Hematopoietic multipotent progenitor cell treated with erythropoietin and hydrocortisone succinate and interleukin-3 and kit ligand, for 15 days (in vitro differentiated cells): ENCODE measurements around the gene PITPNM3.

Source experiments
- DNase-seq: peaks from one replicate; pipeline ENCODE4 v3.0.0-alpha.2; 2015; ENCODE audit warnings: low spot score

PITPNM3 gene

GRCh38 chr17:6526362-6527152 lies 29.8 kb downstream of the PITPNM3 start:
- DNase-seq = no peak

- DNase-seq = no peak
Measured at GRCh38 chr17:6525731-6526130, 30.6 kb downstream of the PITPNM3 start.

GRCh38 chr17:6525141-6525540 lies 31.2 kb downstream of the PITPNM3 start:
- no peak for DNase-seq

GRCh38 chr17:6524520-6524919 lies 31.8 kb downstream of the PITPNM3 start:
- DNase-seq = no peak

- DNase-seq = no peak
Measured at GRCh38 chr17:6523809-6524355, 32.5 kb downstream of the PITPNM3 start.

GRCh38 chr17:6523330-6523729 lies 33.0 kb downstream of the PITPNM3 start:
- DNase-seq = no peak

GRCh38 chr17:6521586-6521985 lies 34.8 kb downstream of the PITPNM3 start:
- DNase-seq = no peak

- DNase-seq = no peak
Measured at GRCh38 chr17:6517062-6517461, 39.3 kb downstream of the PITPNM3 start.

- DNase-seq = no peak
Measured at GRCh38 chr17:6514371-6514770, 42.0 kb downstream of the PITPNM3 start.

- DNase-seq = no peak
Measured at GRCh38 chr17:6512552-6512951, 43.8 kb downstream of the PITPNM3 start.

GRCh38 chr17:6510321-6510977 lies 45.9 kb downstream of the PITPNM3 start:
- no peak for DNase-seq

GRCh38 chr17:6509921-6510320 lies 46.4 kb downstream of the PITPNM3 start:
- DNase-seq = no peak

- DNase-seq = no peak
Measured at GRCh38 chr17:6509031-6509771, 47.2 kb downstream of the PITPNM3 start.

- DNase-seq = no peak
Measured at GRCh38 chr17:6508519-6509030, 47.8 kb downstream of the PITPNM3 start.

GRCh38 chr17:6508016-6508415 lies 48.3 kb downstream of the PITPNM3 start:
- no peak for DNase-seq

GRCh38 chr17:6507535-6507934 lies 48.8 kb downstream of the PITPNM3 start:
- DNase-seq = no peak

- DNase-seq = no peak
Measured at GRCh38 chr17:6506679-6507231, 49.6 kb downstream of the PITPNM3 start.

GRCh38 chr17:6505425-6506142 lies 50.8 kb downstream of the PITPNM3 start:
- no peak for DNase-seq

- DNase-seq = no peak
Measured at GRCh38 chr17:6503641-6504195, 52.6 kb downstream of the PITPNM3 start.

GRCh38 chr17:6502871-6503509 lies 53.4 kb downstream of the PITPNM3 start:
- no peak for DNase-seq

GRCh38 chr17:6502142-6502541 lies 54.2 kb downstream of the PITPNM3 start:
- DNase-seq = no peak
